NOMO-1 (cell line): ENCODE data around the gene LTBP1.
"Not testable (repeated sequence)": the region's sequence is repeated elsewhere in the genome, so short reads cannot be mapped to it uniquely, and the experiment has no call there.

Source experiments
- DNase-seq, 2 experiments: peaks; one replicate each; lab custom pipeline; 2025; ENCODE audit not compliant: unreplicated experiment in 2 of 2; lab: John Stamatoyannopoulos, UW

Gene LTBP1

DNA sequence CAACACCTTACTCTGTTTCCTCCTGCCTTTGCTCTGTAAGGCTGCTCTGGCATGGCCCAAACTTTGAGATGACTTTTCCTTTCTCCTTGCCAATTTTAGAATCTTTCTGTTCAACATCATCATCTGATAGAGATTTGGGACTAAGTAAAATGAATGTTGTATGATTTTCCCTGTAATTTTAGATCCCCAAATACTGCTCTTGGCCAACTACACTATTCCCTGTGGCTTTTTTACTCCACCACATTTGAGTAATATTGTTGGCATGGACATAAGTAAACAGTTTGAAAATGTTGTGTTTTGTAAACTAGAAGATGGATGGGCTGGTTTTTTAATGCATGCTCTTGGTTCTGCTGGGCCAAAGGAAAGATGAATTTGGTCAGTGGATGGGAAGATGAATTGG is 12.1 kb downstream of the LTBP1 start:
- no peak for DNase-seq

GRCh38 chr2:32960238-32960637 is 13.5 kb downstream of the LTBP1 start:
- no peak for DNase-seq

GRCh38 chr2:32960647-32961403 is 14.1 kb downstream of the LTBP1 start:
- DNase-seq: no peak

GRCh38 chr2:32962690-32963089 is 15.9 kb downstream of the LTBP1 start:
- DNase-seq: no peak

DNA sequence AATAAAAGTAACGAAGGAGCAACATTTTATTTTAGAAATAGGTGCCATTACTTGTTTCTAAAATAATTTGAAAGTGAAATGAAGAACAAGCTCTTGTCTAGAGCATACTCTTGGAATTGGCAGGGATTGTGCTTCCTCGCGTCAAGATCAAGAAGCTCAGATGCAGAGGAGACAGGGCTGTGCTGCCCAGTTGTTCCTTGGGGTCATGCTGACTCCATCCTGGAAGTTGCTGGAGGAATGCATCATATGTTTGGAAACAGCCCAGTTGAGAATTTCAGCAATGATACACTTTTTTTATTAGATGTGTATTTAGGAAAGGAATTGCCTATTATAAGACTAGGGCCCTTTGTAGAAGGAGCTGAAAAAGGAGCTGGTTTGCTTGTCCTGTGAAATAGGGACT is 17.2 kb downstream of the LTBP1 start:
- DNase-seq: no peak

GRCh38 chr2:32965523-32966171 is 18.9 kb downstream of the LTBP1 start:
- DNase-seq: no peak

DNA sequence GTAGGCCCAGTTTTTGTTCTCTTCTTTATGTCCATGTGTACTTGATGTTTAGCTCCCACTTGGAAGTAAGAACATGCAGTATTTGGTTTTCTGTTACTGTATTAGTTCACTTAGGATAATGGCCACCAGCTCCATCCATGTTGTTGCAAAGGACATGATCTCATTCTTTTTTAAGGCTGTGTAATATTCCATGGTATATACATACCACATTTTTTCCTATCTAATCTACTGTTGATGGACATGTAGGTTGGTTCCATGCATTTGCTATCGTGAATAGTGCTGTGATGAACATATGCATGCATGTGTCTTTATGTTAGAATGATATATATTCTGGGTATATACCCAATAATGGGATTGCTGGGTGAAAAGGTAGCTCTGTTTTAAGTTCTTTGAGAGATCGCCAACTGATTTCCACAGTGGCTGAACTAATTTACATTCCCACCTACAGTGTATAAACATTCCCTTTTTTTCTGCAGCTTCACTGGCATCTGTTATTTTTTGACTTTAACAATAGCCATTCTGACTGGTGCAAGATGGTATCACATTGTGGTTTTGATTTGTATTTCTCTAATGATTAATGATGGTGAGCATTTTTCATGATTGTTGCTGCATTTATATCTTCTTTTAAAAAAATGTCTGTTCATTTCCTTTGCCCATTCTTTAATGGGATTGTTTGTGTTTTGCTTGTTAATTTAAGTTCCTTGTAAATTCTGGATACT is 22.9 kb downstream of the LTBP1 start:
- no peak for DNase-seq

DNA sequence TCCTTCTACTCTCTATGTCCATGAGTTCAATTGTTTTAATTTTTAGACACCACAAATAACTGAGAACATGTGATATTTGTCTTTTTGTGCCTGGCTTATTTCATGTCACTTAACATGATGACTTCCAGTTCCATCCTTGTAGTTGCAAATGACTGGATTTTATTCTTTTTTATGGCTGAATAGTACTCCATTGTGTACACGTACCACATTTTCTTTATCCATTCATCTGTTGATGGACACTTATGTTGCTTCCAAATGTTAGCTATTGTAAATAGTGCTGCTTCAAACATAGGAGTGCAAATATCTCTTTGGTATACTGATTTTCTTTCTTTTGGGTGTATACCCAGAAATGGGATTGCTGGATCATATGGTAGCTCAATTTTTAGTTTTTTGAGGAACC is 27.0 kb downstream of the LTBP1 start:
- DNase-seq: not testable (repeated sequence)

- no peak for DNase-seq
Observed at GRCh38 chr2:32976409-32977063, 29.8 kb downstream of the LTBP1 start.

DNA sequence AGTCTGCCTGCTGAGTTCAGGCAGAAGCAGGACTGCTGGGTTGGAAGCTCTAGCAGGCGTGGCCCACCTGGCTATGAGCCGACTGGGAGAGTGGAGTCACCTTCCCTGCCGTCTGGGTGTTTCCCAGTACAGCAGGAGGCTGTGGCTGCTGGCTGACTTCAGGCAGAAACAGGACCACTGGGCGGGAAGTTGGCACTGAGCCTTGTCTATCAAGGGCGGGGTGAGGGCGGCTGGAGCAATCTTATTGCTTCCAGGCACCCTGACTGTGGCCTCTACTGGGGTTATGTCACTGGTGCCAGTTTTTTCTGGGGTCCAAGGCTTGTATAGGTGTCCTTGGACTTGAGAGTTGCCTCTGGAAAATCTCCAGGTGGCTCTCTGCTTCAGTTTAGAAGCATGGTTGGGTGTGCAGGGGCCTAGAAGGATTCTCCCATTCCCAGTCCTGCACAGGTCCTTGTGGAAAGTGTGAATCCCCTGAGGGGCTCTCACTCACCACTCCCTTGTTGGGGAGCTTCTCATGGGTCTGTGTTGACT is 30.5 kb downstream of the LTBP1 start:
- DNase-seq: no peak

DNA sequence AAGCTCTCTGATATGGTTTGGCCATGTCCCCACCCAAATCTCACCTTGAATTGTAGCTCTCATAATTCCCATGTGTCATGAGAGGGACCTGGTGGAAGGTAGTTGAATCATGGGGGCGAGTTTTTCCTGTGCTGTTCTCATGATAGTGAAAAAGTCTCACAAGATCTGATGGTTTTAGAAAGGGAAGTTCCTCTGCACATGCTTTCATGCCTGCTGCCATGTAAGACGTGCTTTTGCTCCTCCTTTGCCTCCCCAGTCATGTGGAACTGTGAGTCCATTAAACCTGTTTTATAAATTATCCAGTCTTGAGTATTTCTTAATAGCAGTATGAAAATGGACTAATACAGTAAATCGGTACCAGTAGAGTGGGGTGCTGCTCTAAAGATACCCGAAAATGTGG is 34.9 kb downstream of the LTBP1 start:
- no peak for DNase-seq

- not testable (repeated sequence) for DNase-seq
Observed at GRCh38 chr2:32983193-32983924, 36.6 kb downstream of the LTBP1 start.

GRCh38 chr2:32986480-32986879 is 39.7 kb downstream of the LTBP1 start:
- no peak for DNase-seq

GRCh38 chr2:32988525-32988924 is 41.8 kb downstream of the LTBP1 start:
- DNase-seq: no peak

GRCh38 chr2:32990556-32990955 is 43.8 kb downstream of the LTBP1 start:
- no peak for DNase-seq

DNA sequence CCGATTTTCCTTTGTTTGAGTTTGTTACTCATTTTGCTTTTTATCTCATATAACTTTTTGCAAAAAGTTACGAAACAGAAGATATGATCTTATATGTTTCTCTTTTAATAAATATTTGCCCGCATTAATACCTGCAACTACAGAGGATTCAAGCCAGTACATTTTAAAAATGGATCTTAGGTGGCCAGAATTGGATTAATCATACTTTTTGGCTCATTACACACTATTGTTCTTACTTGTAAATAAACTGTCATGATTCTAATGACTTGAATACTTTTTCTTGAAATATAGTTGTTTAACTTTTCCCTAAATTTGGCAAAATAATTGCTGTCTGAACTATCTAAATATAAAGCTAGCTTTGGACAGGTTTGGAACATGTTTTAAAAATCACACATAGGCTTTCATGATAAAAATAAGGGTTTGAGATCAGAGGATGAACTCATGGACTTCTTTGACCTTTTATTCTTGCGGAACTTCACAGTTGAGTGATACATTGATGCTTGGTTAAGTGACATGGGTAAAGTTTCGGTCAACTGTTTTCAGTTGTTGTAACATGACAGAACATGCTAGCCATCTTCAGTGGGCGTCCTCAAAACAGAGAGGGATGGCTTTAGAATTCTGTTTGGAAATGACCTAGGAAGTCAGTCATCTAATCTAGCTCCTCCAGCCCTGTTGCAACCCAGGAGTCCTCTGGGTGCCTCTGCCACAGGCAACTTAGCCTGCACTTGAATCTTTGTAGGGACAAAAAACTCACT is 44.5 kb downstream of the LTBP1 start:
- no peak for DNase-seq

GRCh38 chr2:32993005-32993539 is 46.3 kb downstream of the LTBP1 start:
- no peak for DNase-seq

DNA sequence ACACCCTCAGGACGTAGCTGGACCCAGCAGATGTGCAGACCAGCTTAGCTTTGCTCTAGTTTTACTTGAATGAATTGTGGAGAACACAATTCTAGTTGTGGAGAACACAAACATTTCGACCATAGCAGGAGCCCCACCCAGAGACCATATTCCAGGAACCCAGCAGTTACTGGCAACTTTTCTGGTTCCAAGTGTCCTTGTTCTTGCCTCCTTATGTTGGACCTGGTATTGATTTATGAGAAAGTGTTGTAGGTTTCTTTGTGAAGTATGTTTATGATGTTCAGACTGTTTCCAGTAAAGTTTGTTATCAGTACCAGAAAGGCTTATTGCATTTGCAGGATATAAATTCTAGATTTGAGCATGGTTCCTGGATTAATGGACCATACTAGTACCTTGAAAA is 51.0 kb downstream of the LTBP1 start:
- no peak for DNase-seq

DNA sequence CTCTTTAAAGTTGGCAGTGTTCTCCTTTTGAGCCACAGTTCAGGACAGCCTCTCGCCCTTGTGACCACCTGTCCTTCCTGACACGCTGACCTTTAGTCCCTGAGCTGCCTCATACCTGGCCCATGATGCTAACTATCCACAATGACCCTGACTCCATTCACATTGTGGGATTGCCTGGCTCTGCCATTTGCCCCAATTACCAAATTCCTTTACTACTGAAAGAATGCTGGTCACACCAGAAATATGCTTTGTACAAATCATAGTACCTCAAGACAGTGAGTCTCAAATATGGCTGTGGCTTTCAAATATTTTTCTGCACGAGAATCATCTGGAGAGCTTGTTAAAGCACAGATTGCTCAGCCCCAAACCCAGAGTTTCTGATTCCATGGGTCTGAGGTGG is 54.2 kb downstream of the LTBP1 start:
- no peak for DNase-seq
